ENCODE data around the gene ENAM.
"Not testable (repeated sequence)": the region's sequence is repeated elsewhere in the genome, so short reads cannot be mapped to it uniquely, and the experiment has no call there.

Gene ENAM

DNA sequence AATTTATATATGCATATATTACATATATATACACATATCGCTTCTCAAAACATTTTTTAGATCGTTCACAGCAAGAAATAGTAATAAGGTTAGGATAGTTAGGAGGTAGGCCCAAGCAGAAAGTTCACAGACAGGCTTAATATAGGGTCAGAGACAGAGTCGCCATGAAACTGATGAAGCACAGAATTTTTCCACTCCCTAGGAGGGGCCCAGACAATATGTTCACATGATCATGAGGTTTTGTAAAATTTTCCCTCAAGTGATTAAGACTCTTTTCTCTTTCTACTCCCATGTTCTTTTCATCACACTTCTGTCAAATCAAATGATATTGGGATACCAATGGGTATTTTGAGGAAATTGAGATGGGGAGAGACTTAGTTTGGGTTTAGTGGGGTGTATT, 5.2 kb upstream of the ENAM start:
- in situ Hi-C loops (cut with MboI; ENCODE audit: low sequenced_read_pairs), result no loop called here

DNA sequence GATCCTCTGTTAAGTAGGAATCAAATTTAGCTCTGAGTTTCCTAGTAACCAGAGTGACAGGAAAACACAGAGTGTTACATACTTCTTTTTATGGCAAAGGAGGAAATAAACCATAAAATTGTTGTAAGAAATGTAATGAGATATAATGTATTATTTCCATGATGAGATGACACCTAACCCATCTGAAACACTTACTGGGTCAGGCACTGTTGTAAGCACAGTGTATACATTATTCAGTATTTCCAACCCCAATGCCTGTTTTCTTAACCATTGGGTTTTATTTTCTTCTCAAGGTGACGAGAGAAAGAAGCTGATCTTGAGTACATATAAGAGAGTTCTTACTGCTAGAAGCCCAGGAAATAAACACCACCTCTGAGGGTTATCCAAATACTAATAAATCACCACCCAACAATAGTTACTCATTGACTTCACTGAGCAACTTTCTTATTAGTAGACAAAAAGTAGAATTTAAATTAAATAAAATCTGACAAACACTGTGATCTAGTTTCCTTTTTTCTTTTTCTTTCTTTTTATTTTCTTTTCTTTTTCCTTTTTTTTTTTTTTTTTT, 4.2 kb upstream of the ENAM start:
- in situ Hi-C loops (cut with MboI; ENCODE audit: low sequenced_read_pairs), result no loop called here

DNA sequence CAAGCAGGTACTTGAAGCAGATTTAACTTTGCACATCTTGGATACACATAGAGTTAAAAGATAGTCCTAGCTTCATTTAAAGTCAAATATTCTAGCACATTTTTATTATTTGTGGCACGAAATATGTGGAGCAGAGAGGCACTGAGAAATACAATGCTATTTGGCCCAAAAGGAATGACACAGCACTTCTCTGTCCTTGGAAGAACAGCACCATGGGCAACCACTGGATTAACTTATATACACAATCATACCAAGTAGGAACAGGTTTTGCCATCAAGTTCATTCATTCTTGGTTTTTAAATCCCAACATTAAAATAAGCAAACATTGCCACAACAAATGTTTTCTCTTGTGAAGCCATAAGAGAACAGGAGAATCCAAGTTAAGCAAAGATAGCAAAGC, 924 bp upstream of the ENAM start:
- in situ Hi-C loops (cut with MboI; ENCODE audit: low sequenced_read_pairs), result loop anchor here (25.0 kb wide), 1 partner anchor 1085 kb away; no protein-coding TSS in a partner anchor

GRCh38 chr4:70629469-70630090, 1.0 kb downstream of the ENAM start:
- in situ Hi-C loops (cut with MboI; ENCODE audit: low sequenced_read_pairs), result loop anchor here (25.0 kb wide), 1 partner anchor 1083 kb away; no protein-coding TSS in a partner anchor

GRCh38 chr4:70630162-70630561, 1.6 kb downstream of the ENAM start:
- in situ Hi-C loops (cut with MboI; ENCODE audit: low sequenced_read_pairs), result loop anchor here (25.0 kb wide), 1 partner anchor 1082 kb away; no protein-coding TSS in a partner anchor

DNA sequence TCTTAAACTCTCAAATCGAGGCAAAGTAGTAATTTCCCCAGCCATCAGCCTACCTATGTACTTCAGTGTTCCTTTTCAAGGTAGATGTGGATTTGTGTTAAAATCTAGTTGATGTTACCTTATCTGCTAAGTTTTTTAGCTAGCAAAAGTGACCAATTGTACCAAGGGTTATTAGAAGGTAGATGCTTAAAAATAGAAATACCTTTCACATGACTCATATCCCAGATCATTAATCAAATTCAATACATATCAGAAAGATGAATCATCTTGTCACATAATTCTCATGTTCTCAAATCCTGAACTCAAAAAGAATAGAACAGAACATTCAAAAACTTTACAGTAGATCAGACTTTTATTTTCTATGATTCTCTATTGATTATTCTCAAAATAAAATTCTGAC, 3.5 kb downstream of the ENAM start:
- in situ Hi-C loops (cut with MboI; ENCODE audit: low sequenced_read_pairs), result loop anchor here (25.0 kb wide), 1 partner anchor 1080 kb away; no protein-coding TSS in a partner anchor

- in situ Hi-C loops (cut with MboI; ENCODE audit: low sequenced_read_pairs), result loop anchor here (25.0 kb wide), 1 partner anchor 1078 kb away; no protein-coding TSS in a partner anchor
These were observed 5.9 kb downstream of the ENAM start for GRCh38 chr4:70634482-70634881.

DNA sequence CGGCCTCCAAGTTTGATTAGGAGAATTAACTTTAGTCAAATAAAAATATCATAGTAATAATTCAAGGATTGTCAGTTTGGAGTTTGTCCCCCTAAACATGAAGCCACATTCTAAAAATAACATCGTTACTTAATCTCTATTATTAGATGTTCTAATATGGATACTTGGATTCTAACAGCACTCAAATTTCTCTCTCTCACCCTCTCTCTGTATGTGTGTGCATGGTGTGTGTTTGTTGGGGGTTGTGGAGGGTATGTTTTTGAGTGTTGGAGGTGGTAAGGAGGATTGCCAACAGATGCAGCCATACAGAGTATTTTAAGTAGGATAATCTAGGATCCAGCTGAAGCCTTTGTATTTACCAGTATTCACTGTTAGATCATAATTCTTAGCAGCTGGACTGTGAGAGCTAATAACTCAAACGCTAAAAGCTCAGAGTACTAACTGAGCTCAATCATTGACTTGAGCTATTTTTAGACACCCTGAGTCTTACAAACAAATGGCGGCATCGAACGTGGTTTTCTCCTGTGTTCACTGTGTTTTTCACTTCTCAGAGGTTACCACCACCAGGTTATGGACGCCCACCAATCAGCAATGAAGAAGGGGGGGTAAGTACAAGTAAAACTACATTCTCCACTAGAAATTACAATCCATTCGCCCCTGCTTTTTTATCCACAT, 8.8 kb downstream of the ENAM start:
- in situ Hi-C loops (cut with MboI; ENCODE audit: low sequenced_read_pairs), result loop anchor here (25.0 kb wide), 1 partner anchor 1075 kb away; no protein-coding TSS in a partner anchor

GRCh38 chr4:70640192-70640591, 11.6 kb downstream of the ENAM start:
- in situ Hi-C loops (cut with MboI; ENCODE audit: low sequenced_read_pairs), result loop anchor here (25.0 kb wide), 1 partner anchor 1072 kb away; no protein-coding TSS in a partner anchor

- in situ Hi-C loops (cut with MboI; ENCODE audit: low sequenced_read_pairs), result not testable (repeated sequence)
These were observed 22.2 kb downstream of the ENAM start for GRCh38 chr4:70650741-70651140.

DNA sequence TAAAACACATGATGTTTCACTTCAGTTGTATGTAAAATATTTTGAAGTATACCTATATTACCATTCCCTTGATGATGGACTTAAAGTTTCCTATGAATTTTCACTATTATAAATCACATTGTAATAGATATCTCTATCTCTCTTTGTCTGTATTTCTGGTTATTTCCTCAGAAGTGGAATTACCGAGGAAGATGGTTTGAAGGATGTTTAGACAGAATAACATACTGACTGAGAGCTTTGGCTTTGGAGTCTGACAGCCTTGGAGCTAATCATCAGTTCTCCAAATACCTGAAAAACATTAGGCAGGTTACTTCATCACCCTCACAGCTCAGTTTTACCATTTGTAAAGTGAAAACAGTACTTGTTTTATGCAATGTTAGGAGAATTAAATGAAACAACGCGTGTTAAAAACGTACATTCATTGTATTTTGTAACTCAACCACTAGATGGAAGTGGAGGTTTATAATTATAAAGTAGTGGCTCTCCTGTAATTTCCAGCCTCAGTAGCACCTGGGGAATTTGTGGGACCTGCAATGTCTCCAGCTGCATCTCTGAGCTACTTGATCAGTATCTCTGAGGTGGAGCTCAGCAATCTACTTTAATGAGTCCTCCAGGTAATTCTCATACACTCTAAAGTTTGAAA, 23.4 kb downstream of the ENAM start:
- in situ Hi-C loops (cut with MboI; ENCODE audit: low sequenced_read_pairs), result no loop called here

GRCh38 chr4:70654605-70655011, 26.1 kb downstream of the ENAM start:
- in situ Hi-C loops (cut with MboI; ENCODE audit: low sequenced_read_pairs), result no loop called here

DNA sequence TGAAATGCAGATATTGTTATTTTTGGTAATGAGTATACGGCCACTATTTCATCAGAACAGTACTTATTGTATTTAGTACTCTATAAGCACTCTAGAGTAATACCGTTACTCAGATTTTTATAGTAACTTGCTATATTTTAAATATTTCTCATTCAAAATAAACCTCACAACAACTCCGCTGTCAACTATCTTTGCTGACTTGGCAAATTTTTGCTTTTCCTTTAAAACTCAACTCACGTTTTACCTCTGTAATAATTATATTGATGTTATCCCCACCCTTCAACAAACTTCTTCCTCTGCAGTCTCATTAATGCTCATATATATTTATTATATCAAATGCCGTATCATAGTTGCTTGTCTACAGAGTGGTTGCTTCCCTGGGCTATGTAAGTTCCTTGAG, 28.8 kb downstream of the ENAM start:
- in situ Hi-C loops (cut with MboI; ENCODE audit: low sequenced_read_pairs), result no loop called here

- in situ Hi-C loops (cut with MboI; ENCODE audit: low sequenced_read_pairs), result no loop called here
These were observed 29.9 kb downstream of the ENAM start for GRCh38 chr4:70658418-70658817.

DNA sequence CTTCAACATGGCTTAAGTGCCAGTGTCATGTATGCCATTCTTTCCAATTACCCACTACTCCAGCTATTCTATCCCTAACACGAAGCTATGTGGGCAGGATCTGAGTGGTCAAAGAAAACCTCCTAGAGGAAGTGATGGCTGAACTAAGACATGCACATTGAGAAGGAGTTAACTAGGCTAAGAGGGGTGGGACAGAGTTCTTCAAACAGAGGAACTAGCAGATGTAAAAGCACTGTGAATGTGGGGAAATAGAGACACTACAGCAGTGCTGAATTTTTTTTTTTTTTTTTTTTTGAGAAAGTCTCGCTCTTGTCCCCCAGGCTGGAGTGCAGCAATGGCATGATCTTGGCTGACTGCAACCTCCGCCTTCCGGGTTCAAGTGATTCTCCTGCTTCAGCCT, 31.6 kb downstream of the ENAM start:
- in situ Hi-C loops (cut with MboI; ENCODE audit: low sequenced_read_pairs), result no loop called here

GRCh38 chr4:70661309-70661922, 32.9 kb downstream of the ENAM start:
- in situ Hi-C loops (cut with MboI; ENCODE audit: low sequenced_read_pairs), result not testable (repeated sequence)

- in situ Hi-C loops (cut with MboI; ENCODE audit: low sequenced_read_pairs), result no loop called here
These were observed 37.8 kb downstream of the ENAM start, which contains the start of gene JCHAIN for GRCh38 chr4:70666369-70666768. Gene JCHAIN (minus strand): TSS chr4:70666508. CDS start chr4:70666490, 18 bp downstream.

DNA sequence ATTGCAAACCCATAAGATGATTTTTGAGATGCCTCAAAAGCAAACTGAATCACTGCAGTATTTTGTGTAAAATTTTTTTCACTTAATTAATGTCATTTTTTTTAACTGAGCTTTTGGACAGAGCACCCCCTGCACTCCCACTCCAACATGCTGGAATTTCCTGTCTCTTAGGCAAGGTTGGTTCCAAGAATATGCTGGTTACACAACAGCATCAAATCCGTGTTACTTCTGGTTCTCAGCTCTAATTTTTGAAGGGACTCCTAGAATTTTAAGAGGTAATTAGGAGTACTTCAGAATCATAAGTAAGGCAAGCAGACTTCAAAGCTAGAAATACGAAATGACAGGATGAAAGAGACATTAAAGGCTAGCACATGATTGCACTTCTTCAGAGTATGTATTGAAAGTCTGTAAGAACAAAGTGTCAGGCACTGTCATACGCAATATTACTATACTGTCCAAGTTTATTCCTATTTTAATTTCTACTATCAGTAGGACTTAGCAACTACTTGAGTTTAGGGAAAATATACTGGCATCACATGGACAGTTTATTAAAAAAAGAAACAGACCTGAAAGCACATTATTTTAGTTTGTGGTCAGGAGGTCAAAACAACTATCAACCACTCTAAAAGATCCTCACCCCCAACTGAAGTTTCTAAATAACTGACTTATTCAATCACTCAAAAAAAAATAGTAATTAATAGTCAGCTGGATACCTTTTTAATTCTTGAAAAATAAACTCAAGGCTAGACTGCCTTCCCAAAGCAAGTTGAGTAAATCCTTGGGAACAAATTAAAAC, 39.4 kb downstream of the ENAM start:
- in situ Hi-C loops (cut with MboI; ENCODE audit: low sequenced_read_pairs), result no loop called here

GRCh38 chr4:70670332-70671014, 41.9 kb downstream of the ENAM start:
- in situ Hi-C loops (cut with MboI; ENCODE audit: low sequenced_read_pairs), result no loop called here

Measured in HL-60/S4 treated with retinoic acid at 250 ng/mL for 4 days and 3 days (cell line).